Breast epithelium (tissue), 4 donors: ENCODE data around the gene PLA2G12B. TPM values are rescaled to one million over a fixed set of nuclear protein-coding genes. Genes with fewer than 3 reads are reported as not detected.
"Not testable (repeated sequence)": the region's sequence is repeated elsewhere in the genome, so short reads cannot be mapped to it uniquely, and the experiment has no call there.

Experiments
- DNase-seq, 2 donors: peaks; one replicate each; pipeline ENCODE4 v3.0.0-alpha.2; 2019; ENCODE audit warnings: low spot score in 2 of 2
- H3K27ac ChIP-seq, 2 donors: fragments of 200-600 bp; sonication (generic) in 1 of 2; one replicate each; pipeline ENCODE4 v1.5.1; 2016 to 2019; ENCODE audit warnings: mild to moderate bottlenecking in 1 of 2
- H3K27me3 ChIP-seq, 2 donors: fragments of 200-600 bp; sonication (generic) in 1 of 2; one replicate each; pipeline versions ENCODE4 v1.5.1 to v1.6.0; 2017 to 2019; ENCODE audit warnings: control low read depth in 1 of 2, mild to moderate bottlenecking in 1 of 2
- H3K36me3 ChIP-seq: fragments of 200-600 bp; one replicate; pipeline ENCODE4 v1.5.1; 2019
- H3K4me1 ChIP-seq, 2 donors: fragments of 200-600 bp; sonication (generic); one replicate each; pipeline ENCODE4 v1.5.1; 2016 to 2019; ENCODE audit warnings: control low read depth in 1 of 2
- H3K4me3 ChIP-seq, 3 donors: fragments of 200-600 bp; sonication (generic); 1 replicate in 2 of 3; 2 replicates in 1 of 3; pipeline ENCODE4 v1.5.1; 2016 to 2019; ENCODE audit warnings: mild to moderate bottlenecking in 3 of 3, moderate library complexity in 2 of 3
- H3K9me3 ChIP-seq, 2 donors: fragments of 200-600 bp; sonication (generic) in 1 of 2; one replicate each; pipeline ENCODE4 v1.5.1; 2016 to 2019; ENCODE audit warnings: control low read depth in 1 of 2
- CTCF ChIP-seq, 3 donors: fragments of 450-650 bp; IDR thresholded peaks; one replicate each; pipeline ENCODE4 v1.5.1; 2016 to 2017; ENCODE audit warnings: antibody characterized with exemption in 3 of 3, mild to moderate bottlenecking in 3 of 3, moderate library complexity in 3 of 3
- POLR2A ChIP-seq: fragments of 450-650 bp; IDR thresholded peaks from one replicate; pipeline ENCODE4 v1.6.1; 2016; ENCODE audit warnings: antibody characterized with exemption, mild to moderate bottlenecking, moderate library complexity
- POLR2AphosphoS5 ChIP-seq, 3 donors: sonication (generic); formaldehyde crosslinking; IDR thresholded peaks; one replicate each; pipeline ENCODE4 v1.6.1; 2017; ENCODE audit warnings: antibody characterized with exemption in 3 of 3
- intact Hi-C: fragments of 100-400 bp; cut with DNase I; formaldehyde crosslinking; loops from one replicate; pipeline ENCODE4 v1.15.1; 2023; ENCODE audit warnings: low total_unique reads
- total RNA-seq, 3 donors: library from RNA; depleted of rRNA; stranded (reverse); fragments of >200 nt; gene quantifications; one replicate each; pipeline ENCODE4 v1.1.0, GENCODE V29; 2016

The PLA2G12B gene
- total RNA-seq, 3 donors from 2014 or later, result not detected

GRCh38 chr10:72924351-72924750, 30.3 kb downstream of the PLA2G12B start:
- intact Hi-C loops, result no loop called here
- no peaks in the 10 kb centered on the region for H3K27me3 ChIP-seq
- H3K27ac ChIP-seq, result no peak overlapping the region

GRCh38 chr10:72921147-72921683, 33.4 kb downstream of the PLA2G12B start:
- peaks cover 0 to 12% of the 10 kb centered on the region in 2 donors for H3K9me3 ChIP-seq
- H3K4me3 ChIP-seq, DNase-seq, H3K36me3 ChIP-seq, intact Hi-C loops, H3K27ac ChIP-seq, H3K27me3 ChIP-seq, H3K4me1 ChIP-seq: not testable (repeated sequence)

More at GRCh38 chr10:72924351-72924750, 30.3 kb downstream of the PLA2G12B start:
- TF ChIP-seq POLR2AphosphoS5 (IDR thresholded peaks at IDR 0.05) (no peak), POLR2A (no peak), CTCF (IDR thresholded peaks at IDR 0.05) (no peak)
- Histone ChIP-seq H3K36me3 (no peaks in the 10 kb centered on the region), H3K4me1 (no peaks in the 10 kb centered on the region), H3K9me3 (peaks cover 0 to 12% of the 10 kb centered on the region in 2 donors), H3K4me3 (no peak overlapping the region)
- DNase-seq, result no peak

GRCh38 chr10:72918352-72918751, 36.3 kb downstream of the PLA2G12B start:
- H3K36me3 ChIP-seq, result no peaks in the 10 kb centered on the region
- no peaks in the 10 kb centered on the region for H3K27me3 ChIP-seq
- TF ChIP-seq POLR2AphosphoS5 (IDR thresholded peaks at IDR 0.05) (no peak), POLR2A (no peak), CTCF (IDR thresholded peaks at IDR 0.05) (no peak)
- H3K4me3 ChIP-seq, result no peak overlapping the region
- DNase-seq, result no peak
- H3K4me1 ChIP-seq, result no peaks in the 10 kb centered on the region
- H3K9me3 ChIP-seq, result peaks cover 0 to 12% of the 10 kb centered on the region in 2 donors
- no peak overlapping the region for H3K27ac ChIP-seq
- intact Hi-C loops, result no loop called here

- H3K27ac ChIP-seq, H3K27me3 ChIP-seq, H3K36me3 ChIP-seq, H3K4me1 ChIP-seq, intact Hi-C loops, H3K4me3 ChIP-seq, DNase-seq: not testable (repeated sequence)
- H3K9me3 ChIP-seq, result peaks cover 0 to 12% of the 10 kb centered on the region in 2 donors
These were observed 36.7 kb downstream of the PLA2G12B start for GRCh38 chr10:72917803-72918332.

GRCh38 chr10:72917201-72917600, 37.4 kb downstream of the PLA2G12B start:
- H3K4me3 ChIP-seq, intact Hi-C loops, H3K27me3 ChIP-seq, DNase-seq, H3K27ac ChIP-seq, H3K4me1 ChIP-seq, H3K36me3 ChIP-seq: not testable (repeated sequence)
- H3K9me3 ChIP-seq, result peaks cover 0 to 12% of the 10 kb centered on the region in 2 donors

GRCh38 chr10:72913287-72913686, 41.3 kb downstream of the PLA2G12B start:
- Histone ChIP-seq H3K27me3 (no peaks in the 10 kb centered on the region), H3K4me3 (no peak overlapping the region), H3K4me1 (no peaks in the 10 kb centered on the region), H3K9me3 (no peaks in the 10 kb centered on the region), H3K36me3 (no peaks in the 10 kb centered on the region), H3K27ac (no peak overlapping the region)
- TF ChIP-seq POLR2AphosphoS5 (IDR thresholded peaks at IDR 0.05) (no peak), CTCF (IDR thresholded peaks at IDR 0.05) (no peak), POLR2A (no peak)
- intact Hi-C loops, result no loop called here
- DNase-seq, result no peak

GRCh38 chr10:72912736-72913135, 41.9 kb downstream of the PLA2G12B start:
- Histone ChIP-seq H3K36me3 (no peaks in the 10 kb centered on the region), H3K27me3 (no peaks in the 10 kb centered on the region), H3K4me3 (no peak overlapping the region), H3K9me3 (no peaks in the 10 kb centered on the region), H3K4me1 (no peaks in the 10 kb centered on the region), H3K27ac (no peak overlapping the region)
- no peak for DNase-seq
- intact Hi-C loops, result no loop called here
- TF ChIP-seq CTCF (IDR thresholded peaks at IDR 0.05), result no peak
- no peak for TF ChIP-seq POLR2AphosphoS5 (IDR thresholded peaks at IDR 0.05)
- no peak for TF ChIP-seq POLR2A
